K562 (cell line): ENCODE results near the gene FOXL2NB. TPM values are rescaled to one million over a fixed set of nuclear protein-coding genes. Genes with fewer than 3 reads are reported as not detected.

ENCODE experiments used
- CHCHD3 ChIP-seq: fragments of 250-450 bp; sonication (Bioruptor Pico); IDR thresholded peaks from 2 replicates; pipeline ENCODE4 v2.1.2; 2022; ENCODE audit warnings: mild to moderate bottlenecking
- CTCF ChIP-seq, 3 experiments: IDR thresholded peaks in 2 of 3; conservative IDR thresholded peaks in 1 of 3; 2 replicates each; pipeline ENCODE4 v1.5.1; 2011 to 2012; ENCODE audit warnings: low read length in 3 of 3, mild to moderate bottlenecking in 3 of 3, control low read depth in 2 of 3, improper control_type of control experiment in 1 of 3, inconsistent platforms in 1 of 3, low read depth in 1 of 3, mixed read lengths in 1 of 3, moderate library complexity in 1 of 3; ENCODE audit not compliant: insufficient read depth in 2 of 3
- E2F6 ChIP-seq, 2 experiments: IDR thresholded peaks; 2 replicates each; pipeline ENCODE4 v1.6.1; 2011; ENCODE audit warnings: borderline replicate concordance in 1 of 2, control low read depth in 1 of 2, low read depth in 1 of 2, low read length in 1 of 2, mild to moderate bottlenecking in 1 of 2, mixed read lengths in 1 of 2, moderate library complexity in 1 of 2; ENCODE audit not compliant: insufficient read depth in 1 of 2, insufficient read length in 1 of 2, poor library complexity in 1 of 2, severe bottlenecking in 1 of 2; ENCODE audit errors: extremely low read depth in 1 of 2
- HLTF ChIP-seq: fragments of 450-650 bp; IDR thresholded peaks from 2 replicates; pipeline ENCODE4 v1.6.1; 2016
- HMGN3 ChIP-seq: IDR thresholded peaks from 2 replicates; pipeline ENCODE4 v1.6.1; 2011; ENCODE audit warnings: borderline replicate concordance, low read depth, mild to moderate bottlenecking, mixed read lengths, low read length; ENCODE audit not compliant: insufficient read length; ENCODE audit errors: extremely low read depth
- SIN3A ChIP-seq, 2 experiments: fragments of 150-350 bp in 1 of 2; IDR thresholded peaks; 2 replicates each; pipeline ENCODE4 v1.6.1; 2011 to 2016; ENCODE audit warnings: borderline replicate concordance in 2 of 2, low read depth in 2 of 2, low read length in 2 of 2, mild to moderate bottlenecking in 2 of 2, moderate library complexity in 2 of 2; ENCODE audit not compliant: control insufficient read depth in 1 of 2
- SUPT5H ChIP-seq: fragments of 450-650 bp; IDR thresholded peaks from 2 replicates; pipeline ENCODE4 v1.6.1; 2016
- THAP12 ChIP-seq: fragments of 250-450 bp; sonication (Bioruptor Pico); IDR thresholded peaks from 2 replicates; pipeline ENCODE4 v1.9.0; 2021; ENCODE audit warnings: mild to moderate bottlenecking, inconsistent platforms
- ZKSCAN1 ChIP-seq: fragments of 150-350 bp; IDR thresholded peaks from 2 replicates; pipeline ENCODE4 v1.6.1; 2016; ENCODE audit warnings: low read depth, low read length
- ZKSCAN3 ChIP-seq: fragments of 250-450 bp; sonication (Bioruptor Pico); IDR thresholded peaks from 2 replicates; pipeline ENCODE4 v1.4.0; 2020
- ZNF140 ChIP-seq: fragments of 250-450 bp; sonication (Bioruptor Pico); IDR thresholded peaks from 2 replicates; pipeline ENCODE4 v1.8.0; 2021; ENCODE audit warnings: moderate library complexity, mild to moderate bottlenecking, inconsistent platforms
- ZNF445 ChIP-seq: fragments of 250-450 bp; sonication (Bioruptor Pico); IDR thresholded peaks from 2 replicates; pipeline ENCODE4 v1.4.0; 2020; ENCODE audit warnings: low read depth, mild to moderate bottlenecking, moderate library complexity
- polyA plus RNA-seq, 8 experiments: library from polyadenylated mRNA; depleted of rRNA in 4 of 8; stranded (reverse) in 5 of 8; unstranded in 3 of 8; fragments of >200 nt; fragmentation: Nextera tagmentation in 2 of 8; fragmentation: Illumina TruSeq in 1 of 8; extraction: Ambion mirVana in 2 of 8; extraction: Trizol in 1 of 8; gene quantifications; 2 replicates each; pipeline versions ENCODE4 v1.2.1 to v1.2.3, GENCODE V29; 2011 to 2014; ENCODE audit warnings: inconsistent platforms in 1 of 8, missing spikeins in 1 of 8
- total RNA-seq, 7 experiments: library from RNA; depleted of rRNA in 6 of 7; stranded (reverse); fragments of >200 nt in 6 of 7; fragmentation: Illumina TruSeq in 2 of 7; extraction: Trizol in 2 of 7; gene quantifications; 2 replicates each; pipeline versions ENCODE4 v1.2.1 to v1.2.3, GENCODE V29; 2011 to 2021; ENCODE audit warnings: low replicate concordance in 1 of 7
- TF ChIP-seq, protein P1 (sequence below), 2 experiments: fragments of 450-650 bp; conservative IDR thresholded peaks; 2 replicates each; pipeline ENCODE4 v1.6.1; 2017; ENCODE audit warnings: mild to moderate bottlenecking in 2 of 2, moderate library complexity in 2 of 2
- TF ChIP-seq, protein P2 (sequence below), 2 experiments: fragments of 150-350 bp in 1 of 2; IDR thresholded peaks; 2 replicates each; pipeline ENCODE4 v1.6.1; 2012 to 2016; ENCODE audit warnings: low read depth in 2 of 2, low read length in 2 of 2, mild to moderate bottlenecking in 1 of 2, moderate library complexity in 1 of 2

FOXL2NB gene
- total and polyA plus RNA-seq, 9 of the 15 experiments (the other 6 are each of a cell fraction or from before 2014, with no cell fraction given) = 0.71 to 17.4 (median 9.0) TPM

DNA sequence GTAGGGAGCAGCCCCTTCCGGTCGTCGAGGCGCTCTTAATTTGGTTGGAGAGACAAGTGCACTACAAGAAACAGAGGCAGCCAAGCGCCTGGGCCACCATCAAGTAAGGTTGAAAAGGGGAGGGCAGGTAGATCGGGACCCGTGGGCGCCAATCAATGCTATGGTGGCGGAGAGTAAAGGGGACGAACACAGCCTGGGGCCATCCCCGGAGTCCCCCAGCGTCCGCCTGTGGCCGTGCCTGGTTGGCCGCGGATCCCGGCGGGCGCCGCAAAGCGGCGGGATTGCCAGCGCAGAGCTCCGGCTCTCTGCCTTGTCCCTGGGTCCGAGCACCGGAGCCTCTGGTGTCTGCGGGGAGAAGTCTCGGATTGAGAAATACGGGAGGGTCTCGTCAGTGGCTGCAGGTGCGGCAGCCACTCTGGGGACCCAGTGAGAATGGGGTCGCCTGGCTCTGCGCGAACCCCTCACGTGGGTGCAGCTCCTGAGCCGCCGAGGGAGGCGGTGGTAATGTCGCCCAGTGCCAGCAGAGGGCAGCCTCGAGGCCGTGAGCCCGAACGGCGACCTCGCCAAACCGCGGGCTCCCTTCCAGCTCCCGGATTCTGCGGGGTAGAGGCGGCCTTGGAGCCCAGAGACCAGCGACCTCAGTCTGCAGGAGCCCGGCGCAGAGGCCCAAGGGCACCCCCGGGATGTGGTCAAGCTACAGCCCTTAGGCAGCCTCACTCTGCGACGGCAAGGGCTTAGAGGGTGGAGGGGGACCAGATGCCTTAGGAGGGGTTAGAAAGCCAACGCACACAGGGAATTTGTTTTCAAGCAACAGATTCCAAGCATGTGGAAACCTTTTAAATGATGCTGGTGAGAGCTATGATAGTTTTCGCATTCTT, 10.9 kb upstream of the FOXL2NB start (continued):
- TF ChIP-seq ZKSCAN1 = no peak
- no peak for TF ChIP-seq CHCHD3 (CRISPR knock-in tag)
- TF ChIP-seq SUPT5H = 0 out of 2 replicates have a peak, but pooled peaks have one; percentile 35
- TF ChIP-seq, protein P1, sequence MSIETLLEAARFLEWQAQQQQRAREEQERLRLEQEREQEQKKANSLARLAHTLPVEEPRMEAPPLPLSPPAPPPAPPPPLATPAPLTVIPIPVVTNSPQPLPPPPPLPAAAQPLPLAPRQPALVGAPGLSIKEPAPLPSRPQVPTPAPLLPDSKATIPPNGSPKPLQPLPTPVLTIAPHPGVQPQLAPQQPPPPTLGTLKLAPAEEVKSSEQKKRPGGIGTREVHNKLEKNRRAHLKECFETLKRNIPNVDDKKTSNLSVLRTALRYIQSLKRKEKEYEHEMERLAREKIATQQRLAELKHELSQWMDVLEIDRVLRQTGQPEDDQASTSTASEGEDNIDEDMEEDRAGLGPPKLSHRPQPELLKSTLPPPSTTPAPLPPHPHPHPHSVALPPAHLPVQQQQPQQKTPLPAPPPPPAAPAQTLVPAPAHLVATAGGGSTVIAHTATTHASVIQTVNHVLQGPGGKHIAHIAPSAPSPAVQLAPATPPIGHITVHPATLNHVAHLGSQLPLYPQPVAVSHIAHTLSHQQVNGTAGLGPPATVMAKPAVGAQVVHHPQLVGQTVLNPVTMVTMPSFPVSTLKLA (conservative IDR thresholded peaks at IDR 0.05) = peak; percentile 13 to 54; a peak in 2 of 4 replicates
- TF ChIP-seq E2F6 (IDR thresholded peaks at IDR 0.05; ENCODE audit: borderline replicate concordance in 1 of 2, extremely low read depth in 1 of 2, insufficient read depth in 1 of 2, insufficient read length in 1 of 2, low read depth in 1 of 2, low read length in 1 of 2, poor library complexity in 1 of 2, severe bottlenecking in 1 of 2) = peak; percentile 75 to 82
- TF ChIP-seq HLTF = 0 out of 2 replicates have a peak, but pooled peaks have one; percentile 18
- no peak for TF ChIP-seq SIN3A (IDR thresholded peaks at IDR 0.05; ENCODE audit: borderline replicate concordance in 2 of 2, control insufficient read depth in 1 of 2, low read depth in 2 of 2, low read length in 2 of 2)
- no peak for TF ChIP-seq ZKSCAN3
- TF ChIP-seq ZNF140 (CRISPR knock-in tag) = no peak
- peak; percentile 63 for TF ChIP-seq HMGN3
- no peak for TF ChIP-seq ZNF445
- peak; percentile 83 to 88 (median 87) for TF ChIP-seq CTCF (IDR thresholded peaks at IDR 0.05 in 2 of 3, conservative IDR thresholded peaks at IDR 0.05 in 1 of 3; ENCODE audit: insufficient read depth in 2 of 3, low read depth in 1 of 3, low read length in 3 of 3)
- no peak for TF ChIP-seq THAP12 (CRISPR knock-in tag)
- TF ChIP-seq, protein P2, sequence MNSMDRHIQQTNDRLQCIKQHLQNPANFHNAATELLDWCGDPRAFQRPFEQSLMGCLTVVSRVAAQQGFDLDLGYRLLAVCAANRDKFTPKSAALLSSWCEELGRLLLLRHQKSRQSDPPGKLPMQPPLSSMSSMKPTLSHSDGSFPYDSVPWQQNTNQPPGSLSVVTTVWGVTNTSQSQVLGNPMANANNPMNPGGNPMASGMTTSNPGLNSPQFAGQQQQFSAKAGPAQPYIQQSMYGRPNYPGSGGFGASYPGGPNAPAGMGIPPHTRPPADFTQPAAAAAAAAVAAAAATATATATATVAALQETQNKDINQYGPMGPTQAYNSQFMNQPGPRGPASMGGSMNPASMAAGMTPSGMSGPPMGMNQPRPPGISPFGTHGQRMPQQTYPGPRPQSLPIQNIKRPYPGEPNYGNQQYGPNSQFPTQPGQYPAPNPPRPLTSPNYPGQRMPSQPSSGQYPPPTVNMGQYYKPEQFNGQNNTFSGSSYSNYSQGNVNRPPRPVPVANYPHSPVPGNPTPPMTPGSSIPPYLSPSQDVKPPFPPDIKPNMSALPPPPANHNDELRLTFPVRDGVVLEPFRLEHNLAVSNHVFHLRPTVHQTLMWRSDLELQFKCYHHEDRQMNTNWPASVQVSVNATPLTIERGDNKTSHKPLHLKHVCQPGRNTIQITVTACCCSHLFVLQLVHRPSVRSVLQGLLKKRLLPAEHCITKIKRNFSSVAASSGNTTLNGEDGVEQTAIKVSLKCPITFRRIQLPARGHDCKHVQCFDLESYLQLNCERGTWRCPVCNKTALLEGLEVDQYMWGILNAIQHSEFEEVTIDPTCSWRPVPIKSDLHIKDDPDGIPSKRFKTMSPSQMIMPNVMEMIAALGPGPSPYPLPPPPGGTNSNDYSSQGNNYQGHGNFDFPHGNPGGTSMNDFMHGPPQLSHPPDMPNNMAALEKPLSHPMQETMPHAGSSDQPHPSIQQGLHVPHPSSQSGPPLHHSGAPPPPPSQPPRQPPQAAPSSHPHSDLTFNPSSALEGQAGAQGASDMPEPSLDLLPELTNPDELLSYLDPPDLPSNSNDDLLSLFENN (IDR thresholded peaks at IDR 0.05; ENCODE audit: low read depth in 2 of 2, low read length in 2 of 2) = no peak
